ENCODE measurements around the gene MCRIP1. TPM values are rescaled to one million over a fixed set of nuclear protein-coding genes. Genes with fewer than 3 reads are reported as not detected.
A peak's percentile ranks its signal among the peaks of the same experiment; 100 is the strongest.

Gene MCRIP1
- total RNA-seq, 1 experiment from 2014 or later, result 115 TPM

- Histone ChIP-seq H3K36me3 (ENCODE audit: control insufficient read depth, insufficient read depth, low read length) (no peaks in the 10 kb centered on the region), H3K27ac (ENCODE audit: low read length) (no peak overlapping the region), H3K4me1 (ENCODE audit: control insufficient read depth, insufficient read depth, low read length) (peaks cover 4% of the 10 kb centered on the region), H3K9me3 (ENCODE audit: control insufficient read depth, insufficient read depth, low read depth, low read length) (no peaks in the 10 kb centered on the region), H3K4me3 (ENCODE audit: low read depth in 2 of 2, low read length in 2 of 2) (no peak overlapping the region), H3K27me3 (ENCODE audit: control insufficient read depth, insufficient read depth, low read length) (no peaks in the 10 kb centered on the region)
- no peak for DNase-seq (ENCODE audit: low read depth, low spot score)
- TF ChIP-seq TCF7L2 (IDR thresholded peaks at IDR 0.05; ENCODE audit: low read depth, low read length) (no peak), POLR2AphosphoS5 (IDR thresholded peaks at IDR 0.05; ENCODE audit: low read depth, low read length) (no peak), REST (IDR thresholded peaks at IDR 0.05; ENCODE audit: insufficient read depth in 1 of 2, low read depth in 2 of 2, low read length in 1 of 2) (no peak), SIN3A (IDR thresholded peaks at IDR 0.05; ENCODE audit: borderline replicate concordance, insufficient read depth, low read depth, low read length) (no peak)
- TF ChIP-seq, protein P1, sequence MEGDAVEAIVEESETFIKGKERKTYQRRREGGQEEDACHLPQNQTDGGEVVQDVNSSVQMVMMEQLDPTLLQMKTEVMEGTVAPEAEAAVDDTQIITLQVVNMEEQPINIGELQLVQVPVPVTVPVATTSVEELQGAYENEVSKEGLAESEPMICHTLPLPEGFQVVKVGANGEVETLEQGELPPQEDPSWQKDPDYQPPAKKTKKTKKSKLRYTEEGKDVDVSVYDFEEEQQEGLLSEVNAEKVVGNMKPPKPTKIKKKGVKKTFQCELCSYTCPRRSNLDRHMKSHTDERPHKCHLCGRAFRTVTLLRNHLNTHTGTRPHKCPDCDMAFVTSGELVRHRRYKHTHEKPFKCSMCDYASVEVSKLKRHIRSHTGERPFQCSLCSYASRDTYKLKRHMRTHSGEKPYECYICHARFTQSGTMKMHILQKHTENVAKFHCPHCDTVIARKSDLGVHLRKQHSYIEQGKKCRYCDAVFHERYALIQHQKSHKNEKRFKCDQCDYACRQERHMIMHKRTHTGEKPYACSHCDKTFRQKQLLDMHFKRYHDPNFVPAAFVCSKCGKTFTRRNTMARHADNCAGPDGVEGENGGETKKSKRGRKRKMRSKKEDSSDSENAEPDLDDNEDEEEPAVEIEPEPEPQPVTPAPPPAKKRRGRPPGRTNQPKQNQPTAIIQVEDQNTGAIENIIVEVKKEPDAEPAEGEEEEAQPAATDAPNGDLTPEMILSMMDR (IDR thresholded peaks at IDR 0.05), result no peak
- POLR2A ChIA-PET, result interaction anchor here (0.7 kb wide), 1 partner anchor 79 kb away, joined by 3 read pairs; no protein-coding TSS in a partner anchor
- CTCF ChIA-PET, result no interaction called here
- BruUV-seq (replicated peaks), result no TSS peak
- in situ Hi-C loops (cut with HindIII; ENCODE audit: low pct_unique_long_range_greater_than_20kb, low sequenced_read_pairs), result no loop called here
- ATAC-seq, result peak; percentile 17
- intact Hi-C loops (cut with micrococcal nuclease; ENCODE audit: unreplicated experiment), result no loop called here
Observed at GRCh38 chr17:81815646-81815986, 17.5 kb downstream of the MCRIP1 start.

- no TSS peak for BruUV-seq (replicated peaks)
- in situ Hi-C loops (cut with HindIII; ENCODE audit: low pct_unique_long_range_greater_than_20kb, low sequenced_read_pairs) (no loop called here), intact Hi-C loops (cut with micrococcal nuclease; ENCODE audit: unreplicated experiment) (no loop called here)
- no peak overlapping the region for H3K27ac ChIP-seq (ENCODE audit: low read length)
- POLR2A ChIA-PET, result no interaction called here
- no peak overlapping the region for H3K4me3 ChIP-seq (ENCODE audit: low read depth in 2 of 2, low read length in 2 of 2)
- DNase-seq (ENCODE audit: low read depth, low spot score) (no peak), ATAC-seq (peak; percentile 37)
- no peaks in the 10 kb centered on the region for H3K9me3 ChIP-seq (ENCODE audit: control insufficient read depth, insufficient read depth, low read depth, low read length)
- H3K36me3 ChIP-seq (ENCODE audit: control insufficient read depth, insufficient read depth, low read length), result no peaks in the 10 kb centered on the region
- no peaks in the 10 kb centered on the region for H3K27me3 ChIP-seq (ENCODE audit: control insufficient read depth, insufficient read depth, low read length)
- CTCF ChIA-PET, result no interaction called here
- peaks cover 4% of the 10 kb centered on the region for H3K4me1 ChIP-seq (ENCODE audit: control insufficient read depth, insufficient read depth, low read length)
- TF ChIP-seq REST (IDR thresholded peaks at IDR 0.05; ENCODE audit: insufficient read depth in 1 of 2, low read depth in 2 of 2, low read length in 1 of 2) (no peak), POLR2AphosphoS5 (IDR thresholded peaks at IDR 0.05; ENCODE audit: low read depth, low read length) (no peak), SIN3A (IDR thresholded peaks at IDR 0.05; ENCODE audit: borderline replicate concordance, insufficient read depth, low read depth, low read length) (no peak), TCF7L2 (IDR thresholded peaks at IDR 0.05; ENCODE audit: low read depth, low read length) (no peak)
- TF ChIP-seq, protein P1 (IDR thresholded peaks at IDR 0.05), result no peak
Observed at GRCh38 chr17:81814748-81815645, 18.1 kb downstream of the MCRIP1 start.
